NCI-H187 treated with DMSO at 0.1 percent for 48 hours (cell line): ENCODE data around the gene BAHCC1.
"Not testable (repeated sequence)": the region's sequence is repeated elsewhere in the genome, so short reads cannot be mapped to it uniquely, and the experiment has no call there.

Experiments
- DNase-seq: peaks from one replicate; lab custom pipeline; 2025; lab: John Stamatoyannopoulos, UW

The BAHCC1 gene

GRCh38 chr17:81413497-81414135 lies 18.4 kb downstream of the BAHCC1 start:
- DNase-seq, result no peak

- DNase-seq, result no peak
These were observed 19.7 kb downstream of the BAHCC1 start for GRCh38 chr17:81414756-81415516.

GRCh38 chr17:81415681-81416080 lies 20.4 kb downstream of the BAHCC1 start:
- no peak for DNase-seq

- DNase-seq, result no peak
These were observed 21.4 kb downstream of the BAHCC1 start for GRCh38 chr17:81416612-81417011.

GRCh38 chr17:81417049-81417878 lies 22.0 kb downstream of the BAHCC1 start:
- no peak for DNase-seq

- DNase-seq, result no peak
These were observed 22.8 kb downstream of the BAHCC1 start for GRCh38 chr17:81417879-81418709.

GRCh38 chr17:81418710-81419318 lies 23.6 kb downstream of the BAHCC1 start:
- DNase-seq, result no peak

- DNase-seq, result no peak
These were observed 24.1 kb downstream of the BAHCC1 start for GRCh38 chr17:81419319-81419885.

GRCh38 chr17:81419886-81420768 lies 24.9 kb downstream of the BAHCC1 start:
- no peak for DNase-seq

GRCh38 chr17:81420769-81421462 lies 25.7 kb downstream of the BAHCC1 start:
- no peak for DNase-seq

- DNase-seq, result no peak
These were observed 27.8 kb downstream of the BAHCC1 start for GRCh38 chr17:81422776-81423697.

- DNase-seq, result no peak
These were observed 28.4 kb downstream of the BAHCC1 start for GRCh38 chr17:81423698-81424071.

GRCh38 chr17:81424151-81425017 lies 29.1 kb downstream of the BAHCC1 start:
- no peak for DNase-seq

GRCh38 chr17:81425041-81425440 lies 29.8 kb downstream of the BAHCC1 start:
- not testable (repeated sequence) for DNase-seq

- DNase-seq, result not testable (repeated sequence)
These were observed 30.6 kb downstream of the BAHCC1 start for GRCh38 chr17:81425716-81426392.

- DNase-seq, result no peak
These were observed 31.3 kb downstream of the BAHCC1 start for GRCh38 chr17:81426393-81427172.
